Mesenchymal stem cell (in vitro differentiated cells and primary cell): ENCODE data around the gene PDLIM1.

Source experiments
- DNase-seq: peaks from one replicate; pipeline ENCODE4 v3.0.0-alpha.2; 2013
- H2AFZ ChIP-seq: one replicate; pipeline ENCODE4 v1.6.1; 2013; ENCODE audit warnings: low read depth, mild to moderate bottlenecking, control low read depth, inconsistent platforms, low read length, moderate library complexity
- H2AK5ac ChIP-seq: 2 replicates; pipeline ENCODE4 v1.6.1; 2013; ENCODE audit warnings: low read length, moderate library complexity, mild to moderate bottlenecking, inconsistent platforms; ENCODE audit not compliant: severe bottlenecking
- H2BK120ac ChIP-seq: one replicate; pipeline ENCODE4 v1.6.1; 2013; ENCODE audit warnings: low read depth, mild to moderate bottlenecking, inconsistent platforms, low read length, moderate library complexity
- H2BK12ac ChIP-seq, 2 experiments: one replicate each; pipeline ENCODE4 v1.6.1; 2013; ENCODE audit warnings: inconsistent platforms in 2 of 2, low read length in 2 of 2, mild to moderate bottlenecking in 2 of 2, moderate library complexity in 2 of 2, control low read depth in 1 of 2
- H2BK15ac ChIP-seq: one replicate; pipeline ENCODE4 v1.6.1; 2013; ENCODE audit warnings: mild to moderate bottlenecking, low read depth, inconsistent platforms; ENCODE audit not compliant: poor library complexity, severe bottlenecking
- H2BK5ac ChIP-seq: 2 replicates; pipeline ENCODE4 v1.6.1; 2013; ENCODE audit warnings: low read depth, mild to moderate bottlenecking, low read length, control low read depth, inconsistent platforms; ENCODE audit not compliant: poor library complexity, severe bottlenecking
- H3K14ac ChIP-seq, 2 experiments: one replicate each; pipeline ENCODE4 v1.6.1; 2013; ENCODE audit warnings: inconsistent platforms in 2 of 2, low read length in 2 of 2, control low read depth in 1 of 2, mild to moderate bottlenecking in 1 of 2, moderate library complexity in 1 of 2
- H3K18ac ChIP-seq, 2 experiments: one replicate each; pipeline ENCODE4 v1.6.1; 2013; ENCODE audit warnings: inconsistent platforms in 2 of 2, low read length in 2 of 2, control low read depth in 1 of 2, low read depth in 1 of 2, mild to moderate bottlenecking in 1 of 2
- H3K23ac ChIP-seq, 2 experiments: one replicate each; pipeline ENCODE4 v1.6.1; 2013; ENCODE audit warnings: inconsistent platforms in 2 of 2, low read length in 2 of 2, mild to moderate bottlenecking in 2 of 2, moderate library complexity in 2 of 2, control low read depth in 1 of 2
- H3K27ac ChIP-seq: 2 replicates; pipeline ENCODE4 v1.5.1; 2013; ENCODE audit warnings: mild to moderate bottlenecking, moderate library complexity, low read length, control low read depth, inconsistent platforms; ENCODE audit not compliant: poor library complexity, severe bottlenecking
- H3K27me3 ChIP-seq, 2 experiments: 2 replicates each; pipeline versions ENCODE4 v1.6.1 to v1.7.0; 2013; ENCODE audit warnings: low read length in 2 of 2, mild to moderate bottlenecking in 2 of 2, moderate library complexity in 2 of 2, control low read depth in 1 of 2, inconsistent platforms in 1 of 2; ENCODE audit not compliant: control insufficient read depth in 1 of 2, insufficient read depth in 1 of 2
- H3K36me3 ChIP-seq, 2 experiments: 2 replicates each; pipeline versions ENCODE4 v1.6.1 to v1.7.0; 2013; ENCODE audit warnings: low read length in 2 of 2, control low read depth in 1 of 2, inconsistent platforms in 1 of 2, low read depth in 1 of 2, mild to moderate bottlenecking in 1 of 2; ENCODE audit not compliant: insufficient read depth in 2 of 2, control insufficient read depth in 1 of 2
- H3K4ac ChIP-seq, 2 experiments: one replicate each; pipeline ENCODE4 v1.6.1; 2013; ENCODE audit warnings: inconsistent platforms in 2 of 2, low read length in 2 of 2, mild to moderate bottlenecking in 2 of 2, moderate library complexity in 2 of 2, control low read depth in 1 of 2, low read depth in 1 of 2
- H3K4me1 ChIP-seq: 2 replicates; pipeline ENCODE4 v1.6.1; 2013; ENCODE audit warnings: low read depth, low read length, control low read depth; ENCODE audit not compliant: control insufficient read depth, insufficient read depth
- H3K4me2 ChIP-seq: 2 replicates; pipeline ENCODE4 v1.6.1; 2013; ENCODE audit warnings: low read length, mild to moderate bottlenecking, inconsistent platforms; ENCODE audit not compliant: poor library complexity, severe bottlenecking
- H3K4me3 ChIP-seq, 2 experiments: 2 replicates each; pipeline versions ENCODE4 v1.5.1 to v1.7.0; 2013; ENCODE audit warnings: low read length in 2 of 2, mild to moderate bottlenecking in 2 of 2, control low read depth in 1 of 2, low read depth in 1 of 2; ENCODE audit not compliant: insufficient read depth in 1 of 2
- H3K79me1 ChIP-seq: replicated peaks from 2 replicates; pipeline ENCODE4 v1.6.1; 2013; ENCODE audit warnings: mild to moderate bottlenecking, control low read depth, low read length, inconsistent platforms; ENCODE audit not compliant: poor library complexity, severe bottlenecking
- H3K9ac ChIP-seq: 2 replicates; pipeline ENCODE4 v1.7.0; 2013; ENCODE audit warnings: mild to moderate bottlenecking, low read length, moderate library complexity
- H3K9me3 ChIP-seq: 2 replicates; pipeline ENCODE4 v1.7.0; 2013; ENCODE audit warnings: mild to moderate bottlenecking, low read length; ENCODE audit not compliant: control insufficient read depth
- H4K8ac ChIP-seq: one replicate; pipeline ENCODE4 v1.6.1; 2013; ENCODE audit warnings: inconsistent platforms, mild to moderate bottlenecking, low read length, moderate library complexity
- H4K91ac ChIP-seq: one replicate; pipeline ENCODE4 v1.6.1; 2013; ENCODE audit warnings: mild to moderate bottlenecking, low read length, inconsistent platforms
- WGBS: methylation state at CpG from one replicate; pipeline ENCODE4 v1.1.7; 2013; ENCODE audit warnings: mixed read lengths; 5-methylcytosine and 5-hydroxymethylcytosine counted together

Gene PDLIM1

DNA sequence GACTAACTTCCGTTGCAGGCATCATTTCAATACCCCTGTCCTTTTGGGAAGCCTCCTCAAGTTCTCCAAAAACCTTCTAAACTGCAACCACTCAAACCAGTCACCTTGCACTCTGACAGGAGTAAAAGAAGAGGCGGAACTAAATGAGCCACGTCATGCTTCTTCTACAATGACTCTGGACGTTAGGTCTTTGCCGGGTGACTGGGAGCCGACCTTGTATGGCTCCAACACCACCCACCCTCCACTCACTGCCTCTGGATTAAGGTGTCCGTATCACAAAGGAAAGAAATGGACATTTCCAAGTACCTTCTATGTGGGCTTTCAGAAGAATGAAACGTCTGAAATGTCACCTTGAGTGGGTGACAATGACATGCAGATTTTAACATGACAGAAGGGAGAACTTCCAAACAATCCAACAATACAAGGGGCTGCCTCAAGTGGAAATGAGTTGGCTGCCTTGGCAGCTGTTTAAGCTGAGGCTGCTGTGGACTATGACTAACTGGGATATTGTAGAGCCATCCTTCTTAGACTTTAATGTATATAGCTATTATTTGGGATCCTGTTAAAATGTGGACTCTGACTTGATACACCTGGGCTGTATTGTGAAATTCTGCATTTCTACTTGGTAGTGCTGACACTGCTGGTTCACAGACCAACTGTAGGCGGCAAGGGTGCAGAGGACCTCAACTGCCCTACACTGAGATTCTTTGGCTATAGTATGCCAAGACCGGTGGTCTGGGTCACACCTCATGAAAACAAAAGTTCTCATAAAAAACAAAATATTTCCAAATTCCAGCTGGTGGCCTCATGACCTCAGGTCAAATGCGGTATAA, 33.8 kb upstream of the PDLIM1 start:
- no peak overlapping the region for H3K4me3 ChIP-seq
- H3K36me3 ChIP-seq: no peaks in the 10 kb centered on the region
- no peak overlapping the region for H3K9ac ChIP-seq
- H3K23ac ChIP-seq: no peak overlapping the region
- WGBS: 92% methylated on average over 10 of the region's 11 CpGs
- H2BK15ac ChIP-seq: no peak overlapping the region
- no peak overlapping the region for H2BK120ac ChIP-seq
- no peak overlapping the region for H2AK5ac ChIP-seq
- H2BK12ac ChIP-seq: no peak overlapping the region
- peak overlapping the region in 1 of 2 experiments; percentile 11 for H3K18ac ChIP-seq
- no peak overlapping the region for H3K4ac ChIP-seq
- peaks cover 6% of the 10 kb centered on the region for H3K4me1 ChIP-seq
- H3K9me3 ChIP-seq: no peaks in the 10 kb centered on the region
- no peak overlapping the region for H3K4me2 ChIP-seq
- H3K27ac ChIP-seq: no peak overlapping the region
- H2AFZ ChIP-seq: no peak overlapping the region
- no peak overlapping the region for H3K14ac ChIP-seq
- H3K79me1 ChIP-seq: no peaks in the 10 kb centered on the region
- DNase-seq: no peak
- H2BK5ac ChIP-seq: no peak overlapping the region
- peak overlapping the region; percentile 19 for H4K8ac ChIP-seq
- no peaks in the 10 kb centered on the region for H3K27me3 ChIP-seq
- no peak overlapping the region for H4K91ac ChIP-seq

DNA sequence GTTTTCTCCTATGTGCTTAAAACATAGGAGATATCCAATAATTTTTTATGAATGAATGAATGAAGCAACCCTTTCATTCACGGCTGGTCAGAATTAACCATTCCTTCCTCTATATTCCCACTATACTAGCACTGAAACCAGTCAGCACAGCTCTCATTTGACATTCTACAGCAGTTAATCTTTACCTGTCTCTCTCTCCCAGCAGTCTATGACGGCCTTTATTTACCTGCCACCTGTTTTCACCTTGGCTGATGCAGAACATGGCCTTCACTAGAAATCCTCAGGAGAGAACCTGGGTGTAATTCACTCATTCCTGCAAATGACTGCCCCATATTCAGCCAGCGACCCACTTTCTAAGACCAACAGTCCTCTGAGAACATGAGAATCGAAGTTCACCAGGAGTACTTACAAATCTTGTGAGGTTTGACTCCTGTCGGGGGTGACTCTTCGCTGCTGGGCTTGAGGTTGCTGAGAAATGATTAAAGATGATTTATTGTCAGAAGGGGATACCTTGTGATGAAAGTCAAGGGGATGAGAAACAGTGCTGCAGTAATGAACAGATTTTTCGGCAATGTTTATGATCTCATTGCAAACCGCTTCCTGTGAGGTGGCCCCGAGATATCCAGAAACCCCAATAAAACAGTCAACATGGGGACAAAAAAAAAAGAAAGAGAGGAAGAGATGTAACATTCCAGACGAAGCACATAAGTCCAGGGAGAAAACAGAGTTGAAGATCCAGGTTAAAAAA, 30.9 kb upstream of the PDLIM1 start:
- H2AFZ ChIP-seq: no peak overlapping the region
- no peak overlapping the region for H3K27ac ChIP-seq
- peaks cover 2% of the 10 kb centered on the region for H3K4me1 ChIP-seq
- H2BK15ac ChIP-seq: no peak overlapping the region
- no peak overlapping the region for H2BK5ac ChIP-seq
- H3K79me1 ChIP-seq: no peaks in the 10 kb centered on the region
- no peak overlapping the region for H3K18ac ChIP-seq
- no peak overlapping the region for H3K9ac ChIP-seq
- H3K4me2 ChIP-seq: no peak overlapping the region
- no peaks in the 10 kb centered on the region for H3K9me3 ChIP-seq
- no peak for DNase-seq
- no peaks in the 10 kb centered on the region for H3K27me3 ChIP-seq
- no peak overlapping the region for H4K8ac ChIP-seq
- no peak overlapping the region for H2BK120ac ChIP-seq
- H3K23ac ChIP-seq: no peak overlapping the region
- H3K4me3 ChIP-seq: no peak overlapping the region
- H2AK5ac ChIP-seq: peak overlapping the region; percentile 75
- H3K4ac ChIP-seq: no peak overlapping the region
- H3K36me3 ChIP-seq: no peaks in the 10 kb centered on the region
- no peak overlapping the region for H4K91ac ChIP-seq
- 53% methylated on average over 10 of the region's 10 CpGs for WGBS
- H3K14ac ChIP-seq: no peak overlapping the region
- H2BK12ac ChIP-seq: no peak overlapping the region

- H2BK5ac ChIP-seq: no peak overlapping the region
Measured at GRCh38 chr10:95319239-95319638, 28.4 kb upstream of the PDLIM1 start.

GRCh38 chr10:95315509-95315908, 24.7 kb upstream of the PDLIM1 start:
- Histone ChIP-seq H2BK5ac (no peak overlapping the region), H3K18ac (no peak overlapping the region), H3K9me3 (no peaks in the 10 kb centered on the region), H2BK12ac (no peak overlapping the region), H3K36me3 (no peaks in the 10 kb centered on the region), H3K4me3 (no peak overlapping the region), H3K4me2 (no peak overlapping the region), H4K8ac (no peak overlapping the region), H4K91ac (no peak overlapping the region), H3K14ac (no peak overlapping the region), H3K23ac (no peak overlapping the region), H3K27me3 (peaks cover 0 to 11% of the 10 kb centered on the region in 2 experiments), H3K79me1 (no peaks in the 10 kb centered on the region), H2BK120ac (no peak overlapping the region), H2AFZ (no peak overlapping the region), H3K4me1 (peaks cover 3% of the 10 kb centered on the region), H2AK5ac (no peak overlapping the region), H2BK15ac (no peak overlapping the region), H3K9ac (no peak overlapping the region), H3K4ac (no peak overlapping the region), H3K27ac (no peak overlapping the region)
- WGBS: 73% methylated on average over 2 of the region's 2 CpGs
- no peak for DNase-seq

More at GRCh38 chr10:95319239-95319638, 28.4 kb upstream of the PDLIM1 start:
- Histone ChIP-seq H2BK15ac (no peak overlapping the region), H3K23ac (no peak overlapping the region), H3K27me3 (peaks cover 0 to 3% of the 10 kb centered on the region in 2 experiments), H3K18ac (no peak overlapping the region), H3K4me2 (no peak overlapping the region), H3K36me3 (no peaks in the 10 kb centered on the region), H3K27ac (no peak overlapping the region), H3K4ac (no peak overlapping the region), H3K9me3 (no peaks in the 10 kb centered on the region), H3K4me1 (peaks cover 2% of the 10 kb centered on the region), H4K91ac (no peak overlapping the region), H3K9ac (no peak overlapping the region), H2AK5ac (no peak overlapping the region), H4K8ac (no peak overlapping the region), H2BK12ac (no peak overlapping the region), H2AFZ (no peak overlapping the region), H3K14ac (no peak overlapping the region), H2BK120ac (no peak overlapping the region), H3K4me3 (no peak overlapping the region), H3K79me1 (no peaks in the 10 kb centered on the region)
- peak; percentile 54 for DNase-seq
